GM12864 (cell line): ENCODE results near the gene MAP3K14.
A peak's percentile ranks its signal among the peaks of the same experiment; 100 is the strongest.

Experiments
- DNase-seq: peaks from one replicate; pipeline ENCODE4 v3.0.0-alpha.2; 2011; ENCODE audit warnings: low read depth
- H3K4me3 ChIP-seq: 2 replicates; pipeline ENCODE4 v1.5.1; 2011; ENCODE audit warnings: mild to moderate bottlenecking, low read depth, low read length, control low read depth
- TF ChIP-seq, protein P1 (sequence below): IDR thresholded peaks from 2 replicates; pipeline ENCODE4 v1.5.1; 2011; ENCODE audit warnings: low read depth, mild to moderate bottlenecking, moderate library complexity, low read length, control low read depth, inconsistent platforms; ENCODE audit errors: missing control alignments

MAP3K14 gene

DNA sequence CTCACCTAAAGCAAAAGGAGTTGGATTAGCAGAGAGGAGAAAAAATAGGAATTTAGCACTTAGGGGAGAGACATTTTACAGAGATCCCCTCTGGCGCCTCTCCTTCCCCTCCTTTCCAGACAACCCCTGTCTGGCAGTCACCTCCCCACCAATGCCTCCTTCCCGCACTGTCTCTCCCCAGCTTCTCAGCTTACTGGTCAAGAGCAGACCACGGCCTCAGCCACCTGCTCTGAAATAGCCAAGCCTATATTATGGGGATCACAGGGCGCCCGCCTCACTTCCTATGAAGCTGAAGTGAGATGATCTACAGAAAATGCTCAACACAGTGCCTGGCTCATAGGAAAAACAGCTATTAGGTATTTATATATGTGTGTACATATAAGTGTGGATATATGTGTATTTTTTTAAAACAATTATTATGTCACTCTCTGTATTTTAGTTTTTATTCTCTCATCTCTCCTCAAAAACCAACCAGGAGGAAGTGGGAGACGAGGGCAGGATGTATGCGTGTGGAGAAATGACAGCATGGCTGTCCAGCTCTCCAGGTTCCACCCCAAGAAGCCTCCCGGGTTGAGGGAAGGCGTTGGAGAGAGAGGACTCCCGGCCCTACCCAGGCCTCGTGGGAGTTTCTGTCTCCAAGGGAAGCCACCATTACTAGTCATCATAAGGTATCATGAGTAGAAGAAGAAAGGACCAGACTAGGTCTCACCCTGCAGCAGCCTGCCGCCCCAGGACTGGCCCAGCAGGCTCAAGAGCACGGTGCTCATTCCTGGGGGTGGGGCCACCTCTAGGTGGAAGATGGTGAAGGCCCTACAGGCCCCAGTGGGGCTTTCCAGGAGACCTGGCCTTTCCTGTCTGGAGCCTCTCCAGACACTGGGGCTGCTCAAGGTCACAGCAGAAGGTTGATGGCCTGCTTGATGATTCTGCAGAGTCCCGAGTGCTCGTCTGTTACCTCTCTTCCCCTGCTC lies 27.2 kb downstream of the MAP3K14 start:
- H3K4me3 ChIP-seq, result no peak overlapping the region
- TF ChIP-seq, protein P1, sequence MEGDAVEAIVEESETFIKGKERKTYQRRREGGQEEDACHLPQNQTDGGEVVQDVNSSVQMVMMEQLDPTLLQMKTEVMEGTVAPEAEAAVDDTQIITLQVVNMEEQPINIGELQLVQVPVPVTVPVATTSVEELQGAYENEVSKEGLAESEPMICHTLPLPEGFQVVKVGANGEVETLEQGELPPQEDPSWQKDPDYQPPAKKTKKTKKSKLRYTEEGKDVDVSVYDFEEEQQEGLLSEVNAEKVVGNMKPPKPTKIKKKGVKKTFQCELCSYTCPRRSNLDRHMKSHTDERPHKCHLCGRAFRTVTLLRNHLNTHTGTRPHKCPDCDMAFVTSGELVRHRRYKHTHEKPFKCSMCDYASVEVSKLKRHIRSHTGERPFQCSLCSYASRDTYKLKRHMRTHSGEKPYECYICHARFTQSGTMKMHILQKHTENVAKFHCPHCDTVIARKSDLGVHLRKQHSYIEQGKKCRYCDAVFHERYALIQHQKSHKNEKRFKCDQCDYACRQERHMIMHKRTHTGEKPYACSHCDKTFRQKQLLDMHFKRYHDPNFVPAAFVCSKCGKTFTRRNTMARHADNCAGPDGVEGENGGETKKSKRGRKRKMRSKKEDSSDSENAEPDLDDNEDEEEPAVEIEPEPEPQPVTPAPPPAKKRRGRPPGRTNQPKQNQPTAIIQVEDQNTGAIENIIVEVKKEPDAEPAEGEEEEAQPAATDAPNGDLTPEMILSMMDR, result no peak
- DNase-seq, result no peak

DNA sequence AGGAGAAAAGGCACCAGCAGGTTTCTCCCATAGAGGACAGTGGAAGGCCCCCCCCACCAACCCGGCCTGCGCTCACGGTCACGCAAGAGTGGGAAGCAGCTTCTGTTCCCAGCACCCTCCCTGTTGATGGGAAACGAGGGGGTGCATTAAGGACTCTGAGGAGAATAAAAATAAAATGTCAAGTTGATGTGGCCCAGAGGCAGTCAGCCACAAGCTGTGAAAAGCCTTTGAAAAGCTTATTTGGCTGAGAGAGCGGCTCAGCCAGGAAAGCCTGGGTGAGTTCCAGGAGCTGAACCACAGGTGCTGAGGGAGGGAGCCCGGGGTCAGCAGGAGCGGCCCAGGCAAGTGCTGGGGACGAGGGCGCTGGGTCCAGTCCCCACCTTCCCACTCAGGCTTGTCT lies 28.0 kb downstream of the MAP3K14 start:
- TF ChIP-seq, protein P1, result no peak
- no peak for DNase-seq
- no peak overlapping the region for H3K4me3 ChIP-seq

DNA sequence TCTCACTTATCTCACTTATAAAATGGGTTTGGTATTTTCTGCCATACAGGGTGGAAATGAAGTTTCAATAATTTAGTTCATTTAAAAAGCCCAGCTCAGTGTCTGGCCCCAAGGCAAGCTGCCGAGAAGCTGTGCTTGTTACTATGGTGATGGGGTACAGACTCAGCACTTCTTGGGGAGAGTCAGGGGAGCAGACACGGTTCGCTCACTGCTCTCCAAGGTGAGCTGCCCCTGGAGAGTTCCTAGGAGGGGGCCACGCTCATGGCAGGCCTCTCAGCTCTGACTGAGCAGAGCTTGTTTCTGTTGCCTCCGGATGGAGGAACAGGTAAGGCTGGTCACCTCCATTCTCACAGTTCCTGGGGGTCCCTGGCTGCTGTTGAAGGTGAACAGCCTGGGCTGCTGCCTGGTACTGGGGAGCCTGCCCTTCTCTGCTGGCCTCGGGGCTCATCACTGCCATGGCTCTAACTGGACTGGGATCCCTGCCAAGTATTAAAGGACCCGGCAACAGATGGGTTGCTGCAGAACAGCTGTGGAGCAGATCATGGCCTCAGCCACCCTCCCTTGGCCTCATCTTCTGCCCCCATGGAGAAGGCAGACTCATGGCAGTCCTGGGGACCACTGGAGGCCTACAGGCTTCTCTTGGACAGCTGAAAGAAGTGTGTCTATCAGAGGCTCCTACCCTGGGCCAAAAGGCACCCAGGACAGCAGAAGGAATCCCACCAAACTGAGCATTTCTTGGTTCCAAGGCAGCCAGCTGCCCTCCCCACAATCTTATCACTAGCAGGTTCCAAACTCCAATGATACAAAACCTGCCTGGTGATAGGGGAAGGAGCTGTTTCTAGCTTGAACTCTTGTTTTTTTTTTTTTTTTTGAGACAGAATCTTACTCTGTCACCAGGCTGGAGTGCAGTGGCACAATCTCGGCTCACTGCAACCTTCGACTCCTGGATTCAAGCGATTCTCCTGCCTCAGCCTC lies 29.0 kb downstream of the MAP3K14 start:
- TF ChIP-seq, protein P1, result no peak
- no peak for DNase-seq
- no peak overlapping the region for H3K4me3 ChIP-seq

DNA sequence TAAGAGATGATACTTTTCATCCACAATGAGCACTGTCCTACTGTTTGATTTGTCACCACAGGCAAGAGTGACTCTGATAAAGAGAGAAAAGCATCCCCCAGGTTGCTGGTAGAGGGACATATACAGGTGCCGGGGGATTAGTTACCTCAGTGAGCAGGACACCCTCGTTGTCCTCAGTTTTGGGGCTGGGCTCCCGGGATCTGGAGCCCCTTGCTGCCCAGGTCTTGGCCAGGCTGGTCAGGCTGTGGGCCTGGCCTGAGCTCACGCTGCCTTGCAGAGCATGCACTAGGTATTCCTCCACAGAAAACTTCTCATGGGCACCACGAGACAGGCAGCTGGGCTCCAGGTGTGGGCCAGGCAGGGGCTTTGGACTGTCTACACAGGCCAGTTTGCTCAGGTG lies 30.5 kb downstream of the MAP3K14 start:
- no peak for DNase-seq
- TF ChIP-seq, protein P1, result no peak
- H3K4me3 ChIP-seq, result no peak overlapping the region

DNA sequence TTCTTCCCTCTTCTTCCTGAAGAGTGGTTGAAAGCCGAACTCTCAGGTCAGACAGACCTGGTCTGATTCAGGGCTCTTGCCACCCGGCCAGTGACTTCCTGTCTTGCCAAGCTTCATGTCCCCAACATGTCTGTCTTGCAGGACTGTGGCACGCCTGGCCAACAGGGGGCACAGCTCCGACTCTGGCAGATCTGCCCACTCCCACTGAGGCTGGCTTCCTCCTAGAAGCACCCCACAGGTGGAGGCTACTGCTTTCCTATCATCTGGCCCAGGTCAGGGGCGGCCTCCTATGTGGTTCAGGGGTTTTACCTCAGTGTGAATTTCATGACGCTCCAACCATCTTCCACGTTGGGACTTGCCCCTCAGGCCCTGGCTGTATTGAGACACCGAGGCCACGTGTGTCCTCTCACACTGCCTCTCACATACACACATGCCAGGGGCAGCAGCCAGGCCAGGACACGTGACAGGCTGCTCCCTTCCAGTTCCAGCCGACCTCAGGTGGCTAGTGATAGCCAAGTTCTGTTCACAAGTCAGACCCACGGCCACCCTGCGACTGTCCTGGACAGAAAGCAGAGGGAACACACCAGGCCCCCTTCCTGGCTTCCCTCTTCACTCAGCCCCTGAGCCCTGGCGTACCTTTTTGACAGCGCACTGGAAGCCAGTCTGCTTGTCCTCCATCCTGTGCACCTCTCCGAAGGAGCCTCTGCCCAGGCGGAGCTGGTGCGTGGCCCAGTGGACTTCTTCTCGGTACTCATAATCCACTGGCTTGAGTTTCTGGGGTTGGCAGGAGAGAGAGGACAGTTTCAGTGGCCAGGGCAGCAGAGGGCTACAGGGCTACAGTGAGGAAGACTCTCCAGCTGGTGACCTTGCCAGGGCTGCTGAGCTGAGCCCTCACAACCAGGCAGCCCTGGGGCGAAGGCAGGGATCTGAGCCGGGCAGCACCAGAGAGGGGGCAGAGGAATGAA lies 32.4 kb downstream of the MAP3K14 start:
- TF ChIP-seq, protein P1, result peak; percentile 55
- no peak overlapping the region for H3K4me3 ChIP-seq
- DNase-seq, result no peak

DNA sequence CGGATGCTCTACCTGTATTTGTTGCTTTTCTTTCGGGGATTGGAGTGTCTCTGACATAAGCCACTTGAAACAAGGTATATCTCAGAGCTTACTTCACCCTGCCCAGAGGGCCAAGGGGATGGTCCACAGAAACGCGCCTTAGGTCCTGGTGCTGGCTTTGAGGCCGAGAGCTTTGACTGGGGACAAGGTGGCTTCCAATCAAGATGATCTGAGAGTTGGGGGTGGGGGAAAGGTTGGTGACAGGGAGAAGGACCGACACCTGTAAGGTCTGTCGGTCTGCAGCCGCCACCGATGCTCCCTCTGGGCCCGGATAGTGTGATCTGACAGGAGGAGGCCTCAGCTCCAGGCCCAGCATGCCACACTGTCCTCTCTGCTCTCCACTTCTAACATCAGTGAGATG lies 33.1 kb downstream of the MAP3K14 start:
- TF ChIP-seq, protein P1, result no peak
- DNase-seq, result no peak
- no peak overlapping the region for H3K4me3 ChIP-seq
